Stimulated activated CD8-positive, alpha-beta memory T cell treated with anti-CD3 and anti-CD28 coated beads, Interleukin-2, amount 100 ng/mL, for 48 hours (primary cell): Measurements from ENCODE around the gene POLDIP2.
"Not testable (repeated sequence)": the region's sequence is repeated elsewhere in the genome, so short reads cannot be mapped to it uniquely, and the experiment has no call there.

ENCODE experiments used
- DNase-seq, 2 donors: peaks; one replicate each; pipeline ENCODE4 v3.0.0-alpha.2; 2020; ENCODE audit warnings: low read depth in 2 of 2

The POLDIP2 gene

DNA sequence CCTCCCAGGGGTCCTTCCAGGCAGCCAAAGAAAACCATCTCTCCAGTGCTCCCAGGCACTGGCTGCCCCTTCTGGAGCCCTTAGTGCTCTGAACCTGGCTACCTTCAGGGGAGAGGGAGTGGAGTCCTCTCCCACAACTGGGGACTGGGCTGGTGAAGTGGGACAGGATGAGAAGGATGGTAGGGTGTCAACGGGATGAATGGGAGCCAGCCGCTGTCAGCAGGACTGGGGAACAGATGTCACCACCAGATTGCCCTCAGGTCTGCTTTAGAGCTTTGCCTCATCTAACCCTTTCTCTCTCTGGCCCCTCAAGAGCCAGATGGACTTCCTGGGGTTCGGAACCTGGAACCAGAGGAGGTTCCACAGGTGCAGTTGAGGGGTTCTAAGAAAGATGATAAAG, 8.2 kb upstream of the POLDIP2 start:
- no peak for DNase-seq

DNA sequence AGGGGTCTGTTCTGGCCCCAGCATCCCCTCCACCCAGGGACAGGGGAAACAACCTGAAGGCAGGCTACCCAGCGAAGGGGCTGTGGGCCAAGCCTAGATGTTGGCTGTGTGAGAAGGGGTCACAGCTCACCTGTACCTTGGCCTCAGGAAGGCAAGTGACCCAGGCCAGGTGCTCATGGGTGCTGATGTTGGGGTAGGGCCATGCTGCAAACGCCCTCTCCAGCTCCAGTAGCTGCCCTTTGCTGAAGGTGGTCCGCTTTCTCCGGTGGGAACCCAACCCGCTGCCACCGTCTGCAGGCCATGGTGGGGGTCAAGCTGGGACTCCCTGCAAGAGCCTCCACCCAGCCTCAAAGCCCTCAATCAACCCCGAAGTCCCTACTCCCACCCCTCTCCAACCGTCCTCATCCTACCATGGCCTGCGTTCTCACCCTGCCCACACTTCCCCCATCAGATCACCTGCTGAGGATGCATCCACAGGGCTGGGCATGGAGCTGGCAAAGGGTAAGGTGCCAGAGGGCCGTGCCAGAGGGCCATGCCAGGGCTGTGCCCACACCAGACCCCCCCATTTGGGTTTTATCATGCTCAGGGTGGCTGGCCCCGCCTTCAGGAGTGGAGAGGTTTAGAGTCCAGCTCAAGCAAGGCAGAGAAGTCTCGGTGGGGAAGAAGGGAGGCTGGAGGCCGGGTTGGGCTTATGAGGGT, 7.5 kb upstream of the POLDIP2 start, which contains the start of gene SEBOX:
Gene SEBOX (minus strand): TSS at position 535 of the 699 bp plus-strand sequence. CDS start 48 bp downstream, at position 487.
- no peak for DNase-seq

DNA sequence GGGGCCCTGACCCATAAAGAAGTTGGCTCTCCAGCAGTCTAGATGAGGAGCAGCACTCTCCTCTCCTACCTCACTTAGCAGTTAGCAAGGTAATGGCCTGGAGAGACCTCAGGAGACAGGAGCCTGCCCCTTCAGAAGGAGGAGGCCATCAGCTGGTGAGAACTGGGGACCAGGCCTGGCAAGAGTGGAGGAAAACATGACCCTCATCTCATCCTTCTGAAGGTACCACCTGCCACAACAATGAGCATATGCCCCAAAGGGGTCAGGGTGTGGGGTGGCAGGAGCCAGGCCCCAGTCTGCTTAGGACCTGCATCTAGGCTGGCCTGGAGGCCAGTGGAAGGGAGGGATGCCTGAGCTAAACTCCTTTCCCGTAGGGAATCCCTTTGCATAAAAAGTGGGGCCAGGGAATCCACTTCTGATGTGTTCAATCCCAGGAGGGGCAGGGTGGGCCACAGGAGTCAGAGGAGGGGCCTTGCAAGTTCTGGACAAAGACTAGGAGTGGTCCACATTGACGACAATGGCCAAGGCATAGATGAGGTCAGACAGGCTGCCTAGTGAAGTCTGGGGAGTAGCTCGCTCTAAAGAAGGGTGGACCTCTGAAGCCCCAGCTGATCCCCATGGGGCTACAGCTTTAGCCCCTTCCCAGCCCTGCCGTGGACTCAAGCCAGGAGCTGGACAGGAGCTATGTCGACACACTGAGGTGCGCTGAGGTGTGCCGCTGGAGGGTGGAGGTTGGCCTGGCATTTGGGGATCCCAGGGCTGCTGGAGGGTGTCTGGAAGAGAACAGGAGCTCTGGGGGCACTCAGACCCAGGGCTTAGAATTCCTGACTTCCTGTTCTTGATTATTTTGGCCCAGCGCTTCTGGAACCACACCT, 6.7 kb upstream of the POLDIP2 start:
- DNase-seq, result no peak

DNA sequence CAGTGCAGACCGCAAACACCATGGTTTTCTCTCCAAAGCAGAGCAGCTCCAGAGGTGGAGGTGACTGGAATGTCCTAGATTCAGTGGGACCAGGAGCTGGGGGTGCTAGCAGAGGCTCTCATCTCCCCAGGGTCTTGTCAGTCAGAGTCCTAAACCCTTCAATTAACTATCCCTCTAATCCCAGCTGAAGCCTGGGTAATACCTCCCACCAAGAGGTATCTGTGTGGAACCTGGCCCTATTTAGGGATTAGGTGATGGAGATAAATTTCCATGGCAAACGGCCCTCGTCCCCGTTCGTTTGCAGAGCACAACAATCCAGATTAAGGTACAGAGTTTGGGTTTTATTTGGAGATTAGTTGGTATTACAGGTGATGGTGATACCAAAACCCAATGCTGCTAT, 5.9 kb upstream of the POLDIP2 start:
- no peak for DNase-seq

GRCh38 chr17:28357901-28358197, 522 bp upstream of the POLDIP2 start:
- DNase-seq, result no peak

DNA sequence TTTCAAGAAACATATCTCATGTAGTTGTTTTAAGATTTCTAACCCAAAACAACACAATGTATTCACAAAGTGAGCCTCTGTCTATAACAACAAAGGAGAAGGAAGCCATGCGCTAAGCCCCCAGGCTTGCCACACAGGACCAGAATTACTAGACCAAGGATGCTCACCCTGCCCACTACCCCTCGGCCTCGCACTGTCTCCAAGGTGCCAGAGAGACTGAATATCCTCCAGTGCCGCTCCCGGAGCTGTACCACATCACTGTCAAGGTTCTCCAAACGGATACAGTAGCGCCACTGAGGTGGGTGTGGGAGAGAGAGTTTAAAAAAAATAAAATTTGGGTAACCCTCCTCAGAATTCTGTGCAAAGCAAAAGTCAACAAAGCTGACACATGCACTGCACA, 7.1 kb downstream of the POLDIP2 start:
- no peak for DNase-seq

DNA sequence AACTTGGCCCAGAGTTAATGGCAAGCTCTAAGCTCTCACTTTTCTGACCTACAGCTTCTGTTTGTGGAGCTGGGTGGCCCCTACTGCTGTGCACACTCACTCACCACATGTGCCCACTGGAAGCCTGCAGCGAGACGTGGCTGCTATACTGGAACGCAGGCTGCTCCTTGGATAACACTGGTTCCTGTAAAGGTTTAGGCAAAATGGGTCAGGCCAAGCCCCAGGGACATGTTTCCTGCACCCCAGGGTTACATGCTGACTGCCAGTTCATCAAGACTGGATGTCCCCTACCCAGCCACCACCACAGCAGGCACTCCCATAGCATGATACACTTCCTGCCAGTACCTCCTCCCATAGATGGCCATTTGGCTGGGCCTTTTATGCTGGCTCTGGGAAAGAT, 8.3 kb downstream of the POLDIP2 start:
- DNase-seq, result no peak

GRCh38 chr17:28347261-28347891, 10.0 kb downstream of the POLDIP2 start:
- DNase-seq, result no peak

DNA sequence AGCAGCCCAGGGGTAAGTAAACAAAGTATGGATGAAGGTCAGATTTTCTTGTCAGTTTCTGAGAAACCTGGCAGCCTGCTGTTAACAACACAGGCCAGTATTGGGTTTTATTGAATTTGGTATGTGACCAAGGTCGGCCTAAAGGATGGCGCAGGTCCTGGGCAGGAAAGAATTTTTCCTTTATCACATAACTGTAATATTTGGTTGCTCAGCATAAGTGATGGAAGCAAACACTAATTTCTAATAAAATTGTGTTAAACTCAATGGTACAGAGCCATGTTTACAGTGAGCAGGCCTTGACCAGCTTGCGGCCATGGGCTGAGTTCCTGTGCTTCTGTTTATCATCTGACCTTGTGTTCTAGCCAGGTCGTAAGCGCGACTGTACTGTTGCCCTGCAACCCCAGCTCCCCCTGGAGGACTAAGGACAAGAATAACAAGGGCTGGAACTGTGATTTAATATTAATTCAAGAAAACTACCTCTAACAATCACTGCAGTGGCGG, 10.5 kb downstream of the POLDIP2 start:
- DNase-seq, result no peak

- no peak for DNase-seq
Observed at GRCh38 chr17:28346199-28346580, 11.1 kb downstream of the POLDIP2 start.

GRCh38 chr17:28345419-28346198, 11.7 kb downstream of the POLDIP2 start:
- no peak for DNase-seq

- no peak for DNase-seq
Observed at GRCh38 chr17:28344435-28344901, 12.9 kb downstream of the POLDIP2 start.

DNA sequence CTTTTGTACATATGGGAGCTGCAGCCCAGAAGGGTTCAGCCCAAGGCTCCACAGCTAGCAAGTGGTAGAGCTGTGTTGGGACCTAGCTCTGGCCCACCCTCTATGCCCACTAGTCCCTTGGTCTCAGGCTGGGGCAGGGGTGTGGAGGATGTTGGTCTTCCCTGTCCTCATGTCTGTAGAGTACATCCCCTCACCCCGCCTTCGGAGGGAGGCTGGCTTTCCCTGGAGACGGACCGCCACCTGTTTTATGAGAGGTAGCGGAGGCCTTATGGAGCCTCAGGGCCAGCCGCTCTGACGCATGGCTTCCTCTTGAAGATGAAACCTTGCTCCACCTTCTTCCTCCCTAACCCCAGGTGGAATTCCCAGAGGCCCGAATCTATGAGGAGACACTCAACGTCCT, 13.3 kb downstream of the POLDIP2 start:
- no peak for DNase-seq

DNA sequence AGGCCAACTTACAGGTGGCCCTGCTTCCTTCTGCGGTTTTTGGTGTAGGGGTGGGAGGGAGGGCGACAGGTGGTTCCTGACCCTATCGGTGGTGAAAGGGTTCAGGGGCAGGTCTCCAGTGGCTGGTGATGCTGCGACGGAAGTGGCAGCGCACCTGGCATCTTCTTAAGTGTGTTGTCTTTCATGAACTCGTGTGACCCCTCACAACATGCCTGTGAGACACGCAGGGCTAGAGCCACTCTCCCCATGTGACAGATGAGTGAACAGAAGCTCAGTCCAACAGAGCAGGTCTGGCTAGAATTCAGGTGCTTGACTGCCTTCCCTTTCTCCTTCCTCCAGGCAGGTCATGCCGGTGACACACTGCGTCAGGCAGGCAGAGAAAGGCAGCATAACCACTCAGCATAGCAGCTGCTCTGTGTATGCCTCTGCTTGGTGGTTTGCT, 13.8 kb downstream of the POLDIP2 start:
- no peak for DNase-seq

- DNase-seq, result no peak
Observed at GRCh38 chr17:28342313-28342712, 15.0 kb downstream of the POLDIP2 start.

DNA sequence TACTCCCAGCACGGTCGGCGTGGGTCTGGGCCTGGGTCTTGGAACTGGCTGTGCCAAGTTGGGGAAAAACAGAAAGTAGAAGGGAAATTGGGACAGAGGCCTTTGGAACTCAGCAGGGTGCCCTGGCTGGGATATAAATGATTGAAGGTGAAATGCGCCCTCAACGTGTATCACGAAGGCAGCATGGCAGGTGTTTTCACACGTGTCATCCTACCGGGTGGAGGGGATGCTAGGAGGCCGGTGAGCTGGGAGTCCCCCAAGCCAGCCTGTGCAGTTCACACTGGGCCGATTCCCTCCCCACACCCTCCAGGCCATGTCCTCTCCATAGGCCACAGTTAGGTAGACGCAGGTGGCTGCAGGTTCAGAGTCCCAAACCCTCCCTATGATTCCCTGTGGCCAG, 15.8 kb downstream of the POLDIP2 start:
- DNase-seq, result no peak

- DNase-seq, result no peak
Observed at GRCh38 chr17:28340374-28340773, 17.0 kb downstream of the POLDIP2 start.

DNA sequence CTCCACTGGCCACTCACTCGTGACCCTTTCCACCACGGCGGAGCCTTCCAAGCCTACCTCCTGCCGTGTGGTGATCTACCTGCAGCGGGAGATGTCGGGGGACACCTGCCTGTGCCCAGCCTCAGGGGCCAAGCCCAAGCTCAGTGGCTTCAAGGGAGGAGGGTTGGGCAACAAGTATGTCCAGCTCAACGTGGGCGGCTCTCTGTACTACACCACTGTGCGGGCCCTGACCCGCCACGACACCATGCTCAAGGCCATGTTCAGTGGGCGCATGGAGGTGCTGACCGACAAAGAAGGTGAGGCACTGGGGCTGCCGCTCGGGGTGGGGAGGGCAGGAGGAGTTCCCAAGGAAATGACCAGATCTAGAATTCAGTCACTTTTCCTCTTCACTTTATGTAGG, 17.9 kb downstream of the POLDIP2 start:
- DNase-seq, result no peak

GRCh38 chr17:28338769-28339212, 18.5 kb downstream of the POLDIP2 start:
- DNase-seq, result not testable (repeated sequence)

GRCh38 chr17:28338056-28338768, 19.1 kb downstream of the POLDIP2 start:
- DNase-seq, result no peak
